ENCODE data around the gene KCNK6.

GRCh38 chr19:38309615-38310278 is 9.9 kb upstream of the KCNK6 start:
- TF ChIP-seq CTCF (IDR thresholded peaks at IDR 0.05; ENCODE audit: borderline replicate concordance, extremely low read depth, low read length, poor library complexity, severe bottlenecking) (no peak), EZH2 (IDR thresholded peaks at IDR 0.05; ENCODE audit: borderline replicate concordance, low read depth, low read length, severe bottlenecking) (no peak)
